GM19240 (cell line): ENCODE data around the gene BBS2.
"Not testable (repeated sequence)": the region's sequence is repeated elsewhere in the genome, so short reads cannot be mapped to it uniquely, and the experiment has no call there.

ENCODE experiments used
- DNase-seq: peaks from one replicate; pipeline ENCODE4 v3.0.0; 2011; ENCODE audit warnings: low spot score; ENCODE audit not compliant: insufficient read length

Gene BBS2

GRCh38 chr16:56525236-56525635 is 5.4 kb upstream of the BBS2 start:
- DNase-seq = no peak

GRCh38 chr16:56520251-56520577 is 390 bp upstream of the BBS2 start:
- DNase-seq = no peak

GRCh38 chr16:56518425-56518824 is 1.4 kb downstream of the BBS2 start:
- no peak for DNase-seq

- no peak for DNase-seq
Observed at GRCh38 chr16:56517206-56517605, 2.6 kb downstream of the BBS2 start.

- DNase-seq = no peak
Observed at GRCh38 chr16:56515665-56516064, 4.2 kb downstream of the BBS2 start.

GRCh38 chr16:56514845-56515244 is 5.0 kb downstream of the BBS2 start:
- no peak for DNase-seq

GRCh38 chr16:56513972-56514371 is 5.9 kb downstream of the BBS2 start:
- DNase-seq = no peak

GRCh38 chr16:56513091-56513490 is 6.7 kb downstream of the BBS2 start:
- DNase-seq = no peak

GRCh38 chr16:56512025-56512424 is 7.8 kb downstream of the BBS2 start:
- DNase-seq = no peak

- DNase-seq = no peak
Observed at GRCh38 chr16:56510544-56510943, 9.3 kb downstream of the BBS2 start.

- no peak for DNase-seq
Observed at GRCh38 chr16:56506941-56507340, 12.9 kb downstream of the BBS2 start.

GRCh38 chr16:56505181-56505580 is 14.6 kb downstream of the BBS2 start:
- no peak for DNase-seq

- DNase-seq = no peak
Observed at GRCh38 chr16:56493815-56494214, 26.0 kb downstream of the BBS2 start.

- DNase-seq = no peak
Observed at GRCh38 chr16:56493126-56493525, 26.7 kb downstream of the BBS2 start.

GRCh38 chr16:56491657-56492261 is 28.1 kb downstream of the BBS2 start:
- DNase-seq = no peak

GRCh38 chr16:56488868-56489267 is 31.0 kb downstream of the BBS2 start:
- not testable (repeated sequence) for DNase-seq

GRCh38 chr16:56488035-56488434 is 31.8 kb downstream of the BBS2 start:
- DNase-seq = no peak

- DNase-seq = no peak
Observed at GRCh38 chr16:56483394-56483793, 36.4 kb downstream of the BBS2 start.

GRCh38 chr16:56482683-56483236 is 37.1 kb downstream of the BBS2 start:
- no peak for DNase-seq

- DNase-seq = no peak
Observed at GRCh38 chr16:56481468-56482122, 38.2 kb downstream of the BBS2 start.

GRCh38 chr16:56480776-56481467 is 38.9 kb downstream of the BBS2 start:
- no peak for DNase-seq

- DNase-seq = no peak
Observed at GRCh38 chr16:56479469-56479868, 40.4 kb downstream of the BBS2 start.
